ENCODE results near the gene PTPRB.

PTPRB gene

DNA sequence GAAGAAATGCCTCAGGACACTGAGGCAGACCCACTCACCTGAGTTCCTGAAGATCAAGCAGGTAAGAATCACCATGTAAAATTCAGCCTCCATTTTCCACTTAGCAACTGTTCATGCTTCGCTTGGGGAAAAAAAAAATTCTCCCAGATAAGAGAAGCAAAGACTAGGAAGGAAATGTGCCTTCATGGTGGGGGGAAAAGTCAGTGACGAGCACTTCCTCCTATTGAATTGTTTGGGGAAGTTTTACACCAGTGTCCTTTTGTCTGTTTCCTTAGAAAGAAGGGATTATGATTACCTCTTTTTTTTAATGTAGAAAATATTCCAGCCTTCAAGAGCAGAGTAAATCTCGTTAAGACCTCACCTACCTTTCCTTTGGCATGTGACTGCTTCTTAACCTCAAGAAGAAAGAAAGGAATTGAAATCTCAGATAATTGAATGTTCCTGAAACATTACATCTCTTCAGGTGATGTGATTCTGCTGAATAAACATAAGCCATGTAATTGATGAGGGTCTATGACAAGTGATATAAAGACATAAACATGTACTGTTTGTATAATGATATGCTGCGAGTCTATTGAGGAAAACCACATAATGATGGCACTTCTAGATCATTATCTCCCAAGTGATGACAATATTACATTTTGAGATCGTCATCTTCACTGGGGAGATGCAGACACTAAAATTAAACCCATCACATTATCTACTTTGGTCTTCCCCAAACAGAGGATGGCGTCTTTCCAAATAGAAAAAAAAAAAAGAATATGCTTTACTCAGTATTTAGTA, at the start of gene PTPRB:
TSS of gene PTPRB (minus strand) at position 127 of the 783 bp plus-strand sequence. CDS start at position 93, 34 bp downstream.
- DNase-seq: no peak

GRCh38 chr12:70686907-70687306, 49.7 kb upstream of the PTPRB start:
- DNase-seq: no peak

GRCh38 chr12:70686299-70686698, 49.1 kb upstream of the PTPRB start:
- DNase-seq: no peak

GRCh38 chr12:70683976-70684375, 46.7 kb upstream of the PTPRB start:
- no peak for DNase-seq

GRCh38 chr12:70671698-70672097, 34.5 kb upstream of the PTPRB start:
- no peak for DNase-seq

GRCh38 chr12:70670948-70671347, 33.7 kb upstream of the PTPRB start:
- DNase-seq: no peak

GRCh38 chr12:70667253-70667652, 30.0 kb upstream of the PTPRB start:
- DNase-seq: no peak

DNA sequence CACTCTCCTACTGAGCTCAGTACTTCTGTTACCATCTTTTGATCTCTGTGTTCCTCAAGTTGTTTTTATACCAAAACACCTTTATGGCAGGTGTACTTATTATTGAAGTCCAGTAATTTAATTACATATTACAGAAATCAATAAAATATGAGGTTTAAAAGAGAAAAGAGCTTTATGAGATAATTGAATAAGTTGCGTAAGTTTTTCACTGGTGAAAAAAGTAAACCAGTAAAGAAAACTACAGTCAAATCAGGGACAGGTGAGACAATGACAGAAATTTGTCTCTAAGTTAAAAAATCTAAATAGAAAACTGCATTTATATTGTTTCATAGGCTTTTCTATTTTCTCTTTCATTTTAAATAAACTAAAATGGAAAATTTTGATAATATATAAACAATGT, 29.1 kb upstream of the PTPRB start:
- no peak for DNase-seq

DNA sequence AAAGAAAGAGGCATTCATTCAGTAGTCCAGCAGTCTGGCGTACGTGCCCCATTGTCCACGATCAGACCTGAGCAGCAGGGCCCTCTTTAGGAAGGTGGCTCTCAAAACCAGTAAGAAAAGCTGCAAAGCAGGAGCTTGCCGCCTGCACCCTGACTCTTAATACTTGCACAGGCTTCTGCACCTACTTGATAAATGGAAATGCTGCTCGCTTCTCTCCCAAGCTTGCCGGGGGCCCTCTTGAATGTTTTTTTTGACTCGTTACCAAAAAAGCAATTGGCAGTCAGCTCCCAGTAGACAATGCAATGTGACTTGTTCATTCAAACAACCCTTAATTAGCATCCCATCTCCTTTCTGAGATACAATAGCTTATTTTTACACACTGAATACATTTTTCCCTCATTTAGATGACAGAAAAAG, 27.2 kb upstream of the PTPRB start:
- no peak for DNase-seq

DNA sequence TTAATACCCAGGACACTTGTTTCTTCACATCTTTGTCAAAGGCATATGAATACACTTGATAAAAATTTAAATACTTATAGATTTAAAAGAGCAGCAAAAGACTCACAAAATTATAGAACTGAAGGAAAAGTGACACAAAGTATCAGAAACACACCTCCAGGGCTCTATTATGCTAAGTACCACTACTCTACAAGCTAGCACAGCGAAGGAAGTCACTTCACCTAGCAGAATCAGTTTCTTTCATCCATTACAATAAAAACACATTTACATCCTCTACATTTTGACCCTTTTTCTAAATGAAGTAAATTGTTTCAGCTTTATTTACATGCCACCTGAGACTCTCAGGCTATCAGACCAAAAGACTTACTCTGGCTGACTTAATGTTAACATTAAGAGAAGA, 26.6 kb upstream of the PTPRB start:
- DNase-seq: no peak

DNA sequence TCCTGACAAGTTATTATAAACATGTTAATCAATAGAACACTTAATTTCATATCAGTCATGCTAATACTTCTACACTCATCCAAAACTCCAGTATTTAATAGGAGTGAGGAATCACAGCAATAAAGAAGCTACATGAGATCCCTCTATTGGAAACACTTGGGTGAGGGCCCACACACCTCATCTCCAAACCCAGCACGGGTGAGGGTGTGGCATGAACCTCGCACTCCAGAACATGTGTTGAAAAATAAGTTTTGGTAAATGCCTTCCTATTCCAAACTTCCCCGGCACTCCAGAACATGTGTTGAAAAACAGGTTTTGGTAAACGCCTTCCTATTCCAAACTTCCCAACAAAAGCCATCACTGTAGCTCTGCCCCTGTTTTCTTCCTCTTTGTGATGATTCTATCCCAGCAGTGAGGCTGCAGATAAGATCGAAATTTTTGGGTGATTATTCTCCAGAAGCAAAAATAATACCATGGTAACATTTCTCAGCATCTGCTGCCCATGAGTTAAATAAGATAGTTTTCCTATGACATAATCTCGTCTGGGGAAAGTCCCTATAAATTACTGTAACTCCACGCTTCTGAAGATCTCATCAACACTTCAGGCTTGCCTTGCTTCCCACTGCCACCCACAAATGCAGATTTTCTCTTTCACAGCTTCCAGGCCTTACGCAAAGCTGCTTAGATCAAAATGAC, 24.4 kb upstream of the PTPRB start:
- DNase-seq: no peak

DNA sequence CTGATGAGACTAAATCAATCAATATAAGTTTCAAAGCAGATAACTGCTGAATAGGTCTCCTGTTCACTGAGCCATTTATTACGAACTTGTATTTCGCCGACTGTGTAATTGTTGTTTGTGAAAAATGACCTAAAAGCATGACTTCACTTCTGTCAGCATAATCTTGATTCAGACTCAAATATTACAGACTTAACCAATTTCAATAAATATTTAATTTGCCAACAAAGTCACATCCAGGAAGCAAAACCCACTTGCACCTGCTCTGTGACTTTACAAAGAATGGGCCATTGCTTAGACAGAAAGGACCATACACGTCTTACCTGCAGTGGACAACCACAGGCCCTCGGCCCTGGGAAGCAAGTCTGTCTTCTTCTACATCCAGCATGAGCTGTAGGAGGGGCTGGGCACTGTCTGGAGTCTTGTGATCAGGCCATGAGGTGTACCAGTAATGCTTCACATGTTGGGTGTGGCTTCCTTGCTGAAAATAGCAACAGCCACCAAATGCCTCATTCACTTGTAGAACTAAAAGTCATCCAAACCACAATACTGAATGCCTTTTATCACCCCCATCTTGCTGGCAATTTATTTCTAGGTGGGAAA, 23.5 kb upstream of the PTPRB start:
- no peak for DNase-seq

GRCh38 chr12:70660002-70660604, 22.9 kb upstream of the PTPRB start:
- DNase-seq: no peak

- no peak for DNase-seq
Measured at GRCh38 chr12:70659077-70659606, 21.9 kb upstream of the PTPRB start.

GRCh38 chr12:70657616-70658286, 20.5 kb upstream of the PTPRB start:
- no peak for DNase-seq

GRCh38 chr12:70652451-70652850, 15.2 kb upstream of the PTPRB start:
- DNase-seq: no peak

DNA sequence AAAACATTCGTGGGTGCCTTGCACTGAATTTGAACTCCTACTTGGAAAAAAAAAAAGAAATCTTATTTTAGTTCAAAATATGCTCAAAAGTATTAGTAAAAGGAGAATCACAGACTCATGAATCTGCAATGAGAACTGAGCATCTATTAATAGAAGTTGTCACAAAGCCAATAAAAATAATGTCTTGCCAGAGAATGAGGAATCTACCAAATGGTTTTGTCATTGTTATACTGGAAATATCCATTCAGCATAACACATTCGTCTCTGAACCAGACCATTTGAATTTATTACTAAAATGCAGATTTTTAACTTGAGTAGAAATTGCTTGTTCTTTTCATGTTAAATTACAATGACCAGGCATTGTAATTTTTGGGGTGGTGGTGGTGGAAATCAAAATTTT, 11.6 kb upstream of the PTPRB start:
- no peak for DNase-seq

- no peak for DNase-seq
Measured at GRCh38 chr12:70648191-70648590, 11.0 kb upstream of the PTPRB start.

- DNase-seq: no peak
Measured at GRCh38 chr12:70646850-70647249, 9.6 kb upstream of the PTPRB start.

- DNase-seq: no peak
Measured at GRCh38 chr12:70645494-70646317, 8.5 kb upstream of the PTPRB start.

DNA sequence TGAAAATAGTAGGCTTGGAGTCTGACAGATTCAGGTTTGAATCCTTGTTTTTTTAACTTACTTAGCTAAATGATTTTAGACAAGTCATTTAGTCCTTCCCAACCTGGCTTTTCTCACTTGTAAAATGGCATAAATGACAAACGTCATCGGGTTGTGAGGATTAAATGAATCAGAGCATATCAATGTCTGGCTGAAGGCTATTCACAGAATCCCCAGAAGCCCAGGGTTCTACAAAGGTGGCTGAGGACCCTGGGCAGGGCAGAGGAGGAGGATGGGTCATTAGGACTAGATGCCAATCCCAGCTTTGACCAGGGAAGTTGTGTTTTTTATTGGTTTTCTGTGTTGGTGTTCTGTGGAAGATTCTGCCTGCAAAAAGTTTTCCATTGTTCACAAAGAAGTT, 7.6 kb upstream of the PTPRB start:
- no peak for DNase-seq

GRCh38 chr12:70643939-70644338, 6.7 kb upstream of the PTPRB start:
- DNase-seq: no peak

Data from NCI-H510A (cell line).